ENCODE data around the gene CARD10.
"Not testable (repeated sequence)": the region's sequence is repeated elsewhere in the genome, so short reads cannot be mapped to it uniquely, and the experiment has no call there.

The CARD10 gene

DNA sequence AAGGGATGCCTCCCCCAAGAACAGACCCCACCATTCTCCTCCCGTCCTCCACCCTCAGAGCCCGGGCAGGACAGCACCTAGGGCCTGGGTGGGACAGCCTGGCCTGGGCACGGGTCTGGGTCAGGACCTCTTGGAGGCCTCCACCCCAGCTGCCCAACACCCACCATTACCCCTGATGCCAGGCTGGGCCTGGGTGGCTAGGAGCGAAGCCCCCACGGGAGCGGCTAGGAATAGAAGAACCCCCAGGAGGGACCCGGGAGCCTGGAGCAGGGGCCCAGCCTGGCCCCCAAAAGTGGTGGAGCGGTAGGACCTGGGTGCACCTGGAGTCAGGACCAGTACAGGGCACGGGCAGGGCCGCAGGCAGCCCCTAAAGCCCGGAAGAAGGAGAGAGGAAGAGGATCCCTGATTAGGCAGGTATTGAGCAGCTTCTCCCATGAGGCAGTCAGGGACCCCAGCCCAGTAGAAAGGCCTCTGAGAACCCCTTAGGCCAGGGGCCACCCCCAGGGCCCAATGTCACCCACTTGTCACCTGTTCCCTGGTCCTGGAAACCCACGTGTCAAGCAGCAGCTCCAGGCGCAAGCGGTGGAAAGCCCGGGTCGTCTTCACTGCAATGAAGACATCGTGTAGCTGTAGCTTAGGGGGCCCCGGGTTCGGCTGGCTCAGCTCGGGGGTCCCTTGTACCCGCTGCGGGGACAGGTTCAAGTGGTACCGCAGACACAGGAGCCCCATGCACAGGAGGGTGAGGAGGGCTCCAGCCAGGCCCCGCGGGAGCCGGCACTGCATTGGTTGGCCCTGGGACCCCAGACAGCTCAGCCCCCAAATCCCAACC is 33.6 kb downstream of the CARD10 start:
- DNase-seq: peak; percentile 22

DNA sequence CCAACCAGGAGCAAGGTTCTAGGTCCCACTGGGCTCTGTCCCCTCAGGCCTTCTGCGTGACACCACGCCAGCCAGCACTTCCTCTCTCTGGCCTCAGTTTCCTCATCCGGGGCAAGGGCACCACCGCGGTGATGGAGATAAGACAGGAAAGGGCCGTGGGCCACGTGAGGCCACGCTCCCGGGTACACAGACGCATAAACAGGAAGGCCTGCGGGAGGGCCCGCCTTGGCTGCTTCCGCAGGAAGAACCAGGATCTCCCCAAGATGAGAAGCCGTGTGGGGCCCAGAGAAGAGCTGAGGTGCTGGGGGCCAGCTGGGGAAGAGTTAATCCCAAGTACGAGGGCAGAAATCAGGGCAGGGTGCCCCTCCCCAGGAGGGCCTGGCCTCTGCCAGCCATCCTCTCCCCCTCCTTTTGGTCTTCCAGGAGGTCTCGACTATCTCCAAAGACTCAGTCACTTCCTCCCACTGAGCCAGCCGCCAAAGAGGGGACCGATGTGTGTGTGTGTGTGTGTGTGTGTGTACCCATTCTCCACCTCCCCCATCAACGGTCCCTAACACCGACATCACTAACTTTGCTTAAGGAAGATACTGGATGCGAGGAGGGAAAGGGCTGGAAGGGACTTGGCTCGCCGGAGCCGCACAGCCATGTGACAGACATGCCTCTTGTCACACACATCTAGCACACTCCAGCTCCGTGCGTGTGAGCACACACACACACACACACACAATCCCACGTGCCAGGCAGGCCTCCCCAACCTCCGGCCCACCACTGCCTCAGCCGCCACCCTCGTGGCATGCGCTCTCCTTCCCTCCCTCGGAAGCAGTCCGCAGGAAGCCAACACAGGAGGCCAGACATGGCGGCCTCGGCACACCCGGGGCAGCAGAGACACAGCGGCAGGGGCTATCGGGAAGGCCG is 34.5 kb downstream of the CARD10 start:
- DNase-seq: peak; percentile 83

DNA sequence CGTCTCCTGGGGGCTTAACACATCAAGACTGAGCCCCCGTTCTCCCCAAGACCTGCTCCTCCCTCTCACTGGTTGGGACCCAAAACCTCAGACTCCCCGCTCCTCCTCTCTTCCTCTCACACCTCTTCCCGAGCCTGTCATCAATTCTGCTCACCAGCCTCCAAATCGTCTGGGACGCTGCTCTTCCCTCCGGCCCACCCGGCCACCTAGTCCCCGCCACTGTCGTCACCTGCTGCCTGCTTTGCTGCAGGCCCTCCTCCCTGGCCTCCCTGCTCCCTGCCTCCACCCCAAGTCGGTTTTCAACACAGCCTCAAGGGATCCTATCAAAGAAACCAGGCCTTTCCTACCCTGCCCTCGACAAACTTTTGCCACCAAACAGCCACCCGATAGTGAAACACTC is 36.2 kb downstream of the CARD10 start:
- no peak for DNase-seq

DNA sequence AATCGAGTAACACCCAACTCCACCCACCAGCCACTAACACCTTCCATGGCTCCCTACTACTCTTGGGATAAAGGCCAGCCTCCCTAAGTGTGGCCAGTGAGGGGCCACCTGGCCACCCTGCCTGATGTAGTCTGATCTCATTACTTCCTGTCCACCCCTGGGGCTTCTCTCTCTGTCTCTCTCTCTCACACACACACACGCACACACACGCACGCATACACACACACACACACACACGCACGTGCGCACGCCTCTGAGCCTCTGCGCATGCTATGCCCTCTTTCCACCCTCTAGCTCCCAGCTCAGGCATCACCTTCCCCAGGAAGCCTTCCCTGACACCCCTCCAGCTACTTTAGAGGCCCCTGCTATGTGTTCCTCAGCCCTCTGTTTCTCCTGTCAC is 37.0 kb downstream of the CARD10 start:
- DNase-seq: peak; percentile 12

DNA sequence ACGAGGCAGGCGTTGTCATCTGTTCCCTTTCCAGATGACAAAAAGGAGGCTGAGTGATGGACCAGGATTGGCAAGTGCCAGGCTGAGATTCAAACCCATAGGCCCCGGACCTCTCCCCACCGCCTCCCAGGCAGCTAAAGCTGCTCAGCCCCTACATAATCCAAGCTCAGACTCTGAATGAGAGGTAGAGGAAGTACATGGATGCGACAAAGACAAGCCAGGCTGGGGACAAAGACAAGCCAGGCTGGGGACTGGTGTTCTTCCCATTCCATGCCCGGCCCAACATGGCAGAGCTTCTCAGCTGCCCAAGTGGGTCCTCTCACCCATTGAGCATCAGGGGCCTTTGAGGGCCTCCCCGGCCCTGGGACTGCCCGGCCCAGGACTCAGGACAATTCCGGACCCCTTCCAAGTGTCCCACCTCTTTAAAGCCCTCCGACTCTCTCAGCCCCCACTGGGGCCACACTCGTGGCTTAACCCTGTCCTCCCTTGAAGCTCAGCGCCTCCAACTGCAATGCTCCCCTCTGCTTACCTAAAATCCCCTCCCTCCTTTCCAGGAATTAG is 37.8 kb downstream of the CARD10 start:
- no peak for DNase-seq

DNA sequence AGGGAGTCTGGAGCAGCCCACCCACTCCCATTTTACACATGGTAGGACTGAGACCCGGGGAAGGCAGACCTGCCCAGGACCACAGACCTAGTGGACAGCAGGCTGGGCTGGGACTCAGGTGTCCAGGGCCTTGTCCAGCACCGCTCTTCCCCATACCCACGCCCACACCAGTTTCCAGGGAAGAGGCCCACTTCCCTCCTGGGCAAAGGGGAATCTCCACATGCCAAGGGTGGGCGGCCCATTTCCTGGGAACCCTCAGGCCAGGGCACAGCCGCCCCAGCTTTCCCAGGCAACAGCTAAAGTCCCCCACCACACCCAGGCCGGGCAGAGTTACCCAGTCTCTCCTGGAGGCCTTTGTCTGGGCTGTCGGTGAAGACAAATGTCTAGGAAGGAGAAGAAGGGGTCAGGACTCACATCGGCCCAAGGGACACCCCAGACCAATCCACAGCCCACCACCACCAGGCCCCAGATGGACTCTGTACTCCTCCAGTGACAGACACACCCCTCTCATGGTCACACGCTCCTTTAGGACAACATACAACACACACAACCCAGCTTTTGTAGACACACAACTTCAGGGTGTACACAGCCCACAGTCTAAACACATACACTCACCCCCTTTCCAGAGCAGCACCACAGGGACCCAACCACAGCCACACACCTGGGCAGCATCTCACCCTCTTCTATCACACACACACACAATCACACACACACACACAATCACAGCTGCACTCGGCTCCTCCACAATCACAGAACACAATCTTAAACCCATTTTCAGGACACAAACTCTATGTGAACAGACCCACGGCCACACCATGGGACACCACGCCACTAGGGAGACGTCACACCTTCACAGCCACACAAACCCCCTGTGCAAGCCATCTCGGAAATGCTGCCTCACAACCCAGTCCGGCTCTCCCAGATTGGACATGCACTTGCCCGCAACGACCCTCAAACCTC is 38.5 kb downstream of the CARD10 start:
- DNase-seq: no peak

DNA sequence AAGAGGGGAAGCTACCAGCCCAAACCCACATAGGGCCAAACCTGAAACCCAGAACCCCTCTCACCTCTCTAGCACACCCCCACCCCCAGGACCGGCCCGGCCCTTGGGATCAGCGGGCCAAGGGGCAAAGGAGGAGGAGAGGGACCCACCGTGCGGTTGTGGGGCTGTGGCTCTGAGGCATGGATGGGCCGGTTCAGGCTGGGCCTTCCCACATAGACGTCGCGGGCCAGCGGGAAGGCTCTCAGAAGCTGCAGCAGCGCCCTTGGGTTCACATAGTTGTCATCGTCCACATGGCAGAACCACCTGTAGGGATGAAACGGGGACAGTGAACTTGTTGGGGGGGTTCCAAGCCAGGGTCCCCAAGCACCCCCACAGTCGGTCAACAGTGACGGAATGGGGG is 40.0 kb downstream of the CARD10 start:
- DNase-seq: no peak

DNA sequence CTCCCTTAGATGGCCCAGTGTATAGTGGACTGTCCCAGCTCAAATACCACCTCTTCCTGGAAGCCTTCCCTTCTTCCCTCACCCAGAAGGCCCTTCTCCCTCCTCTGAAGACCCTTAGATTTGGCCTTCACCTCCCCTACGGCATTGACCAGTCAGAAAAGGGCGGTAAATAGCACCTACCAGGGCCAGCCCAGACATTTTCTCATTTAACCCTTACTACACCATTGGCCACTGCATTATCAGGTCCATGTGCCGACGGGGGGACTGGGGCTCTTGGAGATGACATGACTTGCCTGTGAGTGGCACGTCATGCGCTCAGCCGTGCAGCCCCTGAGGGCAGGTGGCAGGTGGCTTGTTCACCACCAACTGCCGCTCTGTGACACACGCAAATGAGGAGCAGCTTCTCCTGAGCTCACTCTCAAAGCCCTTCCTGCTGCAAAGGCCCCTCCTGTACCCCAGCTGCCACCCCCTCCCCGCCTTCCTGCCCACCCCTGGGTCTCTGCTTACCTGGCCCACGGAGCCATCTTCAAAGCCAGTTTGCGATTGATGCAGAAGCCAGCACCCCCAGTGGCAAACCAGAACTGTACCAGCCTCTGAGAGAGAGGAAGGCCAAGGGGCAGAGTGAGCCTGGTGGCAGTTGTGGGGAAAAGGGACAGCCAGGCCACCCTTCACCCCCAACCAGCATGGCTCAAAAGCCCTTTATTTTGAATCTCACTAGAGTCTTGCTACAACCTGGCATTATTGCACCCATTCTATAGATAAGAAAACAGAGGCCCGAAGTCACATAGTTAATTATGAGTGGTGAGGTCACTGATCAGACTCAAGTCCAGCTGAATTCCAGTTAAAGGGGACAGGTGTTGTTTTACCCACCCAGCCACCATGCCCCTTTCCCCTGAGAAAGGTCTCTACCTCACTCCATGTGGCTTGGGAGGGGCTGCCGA is 42.6 kb downstream of the CARD10 start:
- no peak for DNase-seq

DNA sequence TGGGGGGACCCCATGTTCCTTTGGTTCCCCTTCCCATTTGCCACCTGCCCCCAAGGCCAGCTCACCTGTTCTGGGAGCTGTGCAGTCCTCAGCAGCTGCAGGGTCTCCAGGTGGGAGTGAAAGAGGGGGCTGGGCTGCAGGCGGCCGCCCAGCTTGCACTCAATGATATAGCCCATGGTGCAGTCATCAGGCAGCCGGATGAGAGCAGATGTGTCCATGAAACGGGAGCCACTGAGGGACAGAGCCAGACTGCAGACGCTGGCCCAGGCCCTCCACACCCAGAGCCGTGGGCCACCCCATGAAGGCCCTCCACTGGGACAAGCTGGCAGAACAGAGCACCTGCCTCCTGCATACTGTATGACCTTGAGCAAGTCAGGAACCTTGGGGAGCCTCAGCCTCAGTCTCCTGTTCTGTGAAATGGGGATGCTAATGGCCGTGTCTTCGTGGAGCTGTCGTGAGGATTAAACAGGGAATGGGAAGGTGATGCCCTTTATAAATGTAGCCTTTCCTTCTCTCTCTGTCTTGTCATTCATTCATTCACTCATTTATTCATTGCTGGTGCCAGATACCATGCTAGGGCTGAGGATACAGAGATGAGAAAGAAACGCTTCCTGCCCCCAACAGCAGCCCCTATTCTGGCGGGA is 44.6 kb downstream of the CARD10 start:
- no peak for DNase-seq

DNA sequence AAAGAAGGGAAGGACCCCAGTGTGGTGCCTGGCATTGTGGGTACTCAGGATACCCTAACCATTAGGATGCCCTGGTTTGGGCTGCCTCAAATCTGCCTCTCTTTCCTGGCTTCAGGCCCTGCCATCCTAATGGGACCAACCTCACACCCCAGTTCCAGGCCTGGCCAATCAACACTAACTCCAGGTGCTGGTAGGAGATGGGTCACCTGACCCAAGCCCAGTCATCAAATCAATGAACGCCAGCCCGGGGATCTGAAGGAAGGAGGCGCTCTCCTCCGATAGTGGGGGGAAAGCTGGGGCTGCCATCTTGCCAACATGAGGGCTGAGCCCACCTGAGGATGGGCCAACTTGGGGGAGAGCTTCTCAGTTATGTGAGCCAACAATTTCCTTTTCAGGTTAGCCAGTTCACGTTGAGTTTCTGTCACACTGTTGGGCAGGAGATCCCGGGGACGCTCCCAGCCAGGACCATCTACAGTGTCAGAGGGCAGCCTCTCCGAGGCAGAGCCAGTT is 45.7 kb downstream of the CARD10 start:
- DNase-seq: no peak

DNA sequence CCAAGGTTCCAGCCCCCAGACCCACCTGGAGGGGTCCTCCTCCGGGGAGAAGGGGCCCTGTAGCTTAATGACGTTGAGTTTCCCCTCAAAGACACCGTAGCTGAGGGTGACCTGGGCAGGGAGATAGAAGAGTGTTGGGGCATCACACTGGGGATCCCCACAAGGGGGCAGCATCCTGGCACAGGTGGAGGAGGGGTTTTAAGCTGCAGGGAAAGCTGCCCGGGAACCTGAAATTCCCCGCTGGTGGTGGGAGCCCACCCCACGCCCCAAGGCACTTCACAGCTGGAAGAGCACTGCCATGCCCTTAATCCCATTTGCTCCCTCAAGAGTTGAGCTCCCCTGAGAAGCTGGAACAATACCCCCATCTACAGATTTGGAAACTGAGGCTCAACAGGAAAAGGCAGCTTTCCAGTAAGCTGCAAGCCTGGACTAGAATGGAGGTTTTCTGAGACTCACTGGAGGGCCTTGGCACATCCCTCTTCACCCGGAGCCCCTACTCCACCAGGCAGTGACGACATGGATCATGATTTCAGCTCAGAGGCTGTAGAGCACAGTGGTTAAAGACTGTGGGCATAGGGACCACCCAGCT is 46.7 kb downstream of the CARD10 start:
- peak; percentile 62 for DNase-seq

DNA sequence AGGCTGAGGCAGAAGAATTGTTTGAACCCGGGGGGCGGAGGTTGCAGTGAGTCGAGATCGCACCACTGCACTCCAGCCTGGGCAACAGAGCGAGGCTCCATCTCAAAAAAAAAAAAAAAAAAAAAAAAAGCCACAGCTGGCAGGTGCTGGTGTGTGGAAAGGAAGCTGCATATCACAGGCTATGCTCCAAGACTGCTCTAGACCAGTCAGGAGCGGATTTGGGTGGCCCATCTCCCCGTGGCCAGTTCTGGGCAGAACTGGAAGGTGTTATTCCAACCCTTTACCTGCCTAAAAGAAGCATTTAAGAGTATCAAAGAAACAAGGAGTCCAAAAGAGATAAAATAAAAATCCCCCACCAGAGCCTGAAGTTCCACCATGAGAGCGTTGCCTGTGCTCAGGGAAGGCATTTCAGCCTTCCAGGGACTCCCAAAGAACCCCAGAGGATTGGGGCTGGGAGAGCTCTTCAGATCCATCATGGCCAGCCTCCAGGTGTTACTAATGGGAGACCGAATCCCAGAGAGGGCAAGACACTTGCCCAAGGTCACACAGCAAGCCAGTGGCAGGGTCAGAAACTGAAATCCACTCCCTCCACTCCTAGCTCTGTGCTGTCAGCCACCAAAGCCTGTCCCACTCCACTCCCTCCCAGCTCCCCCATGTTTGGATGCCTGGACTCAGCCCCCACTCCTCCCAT is 47.3 kb downstream of the CARD10 start:
- DNase-seq: no peak

DNA sequence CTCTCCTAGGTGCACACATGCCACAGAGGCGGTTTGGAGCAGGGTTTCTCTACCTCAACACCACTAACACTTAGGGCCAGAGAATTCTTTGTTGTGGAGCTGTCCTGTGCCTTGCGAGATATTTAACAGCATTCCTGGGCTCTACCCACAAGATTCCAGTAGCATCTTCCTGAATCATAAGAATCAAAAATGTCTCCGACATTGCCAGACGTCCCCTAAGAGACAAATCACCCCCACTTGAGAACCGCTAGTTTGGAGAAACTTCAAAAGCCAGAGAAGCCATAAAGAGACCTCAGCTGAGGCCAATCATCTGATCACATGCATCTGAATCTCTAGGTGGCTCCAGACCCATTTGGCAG is 49.1 kb downstream of the CARD10 start:
- DNase-seq: no peak

DNA sequence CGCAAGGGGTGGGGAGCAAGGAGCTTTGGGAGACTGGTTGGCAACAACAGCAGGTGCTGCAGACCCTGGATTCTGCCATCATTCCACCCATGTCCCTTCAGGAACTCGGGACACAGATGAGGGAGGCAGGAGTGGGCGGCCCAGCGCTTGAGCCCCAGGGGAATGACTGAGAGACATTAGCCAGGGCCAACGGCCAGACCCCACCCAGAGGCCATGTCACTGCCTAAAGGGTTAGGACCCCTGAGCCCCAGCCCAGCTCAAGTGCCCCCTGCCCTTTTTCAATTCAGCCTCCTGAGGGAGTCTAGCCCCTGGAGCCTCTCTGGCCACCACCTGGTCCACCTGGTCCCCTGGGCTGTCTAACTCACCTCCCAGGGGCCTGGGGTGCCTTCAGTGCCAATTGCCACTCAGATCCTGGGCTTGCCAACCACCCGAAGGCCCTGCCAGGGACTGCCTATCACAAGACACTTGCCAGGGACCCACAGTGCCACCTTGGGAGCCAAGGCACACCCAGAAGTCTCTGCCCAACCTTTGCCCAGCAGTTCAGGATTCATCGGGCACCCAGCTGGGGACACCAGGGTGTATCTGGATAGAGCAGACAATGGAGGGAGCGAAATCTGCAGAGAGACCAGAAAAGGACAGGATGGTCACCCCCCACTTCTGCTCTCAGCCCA is 49.7 kb downstream of the CARD10 start:
- no peak for DNase-seq

DNA sequence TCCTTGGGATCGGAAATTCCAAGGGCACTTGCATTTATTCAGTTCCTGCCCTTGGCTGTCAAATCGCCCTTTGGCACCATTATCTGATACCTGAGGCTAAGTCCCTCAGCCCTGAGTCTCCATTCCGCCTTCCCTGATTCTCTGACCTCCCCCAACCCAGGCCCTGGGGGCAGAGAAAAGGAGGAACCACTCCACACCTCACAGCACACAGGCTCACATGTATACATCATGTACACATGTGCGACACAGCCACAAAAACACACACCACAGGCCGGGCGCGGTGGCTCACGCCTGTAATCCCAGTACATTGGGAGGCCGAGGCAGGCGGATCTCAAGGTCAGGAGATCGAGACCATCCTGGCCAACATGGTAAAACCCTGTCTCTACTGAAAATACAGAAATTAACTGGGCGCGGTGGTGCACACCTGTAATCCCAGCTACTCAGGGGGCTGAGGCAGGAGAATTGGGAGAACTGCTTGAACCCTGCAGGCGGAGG is 51.0 kb downstream of the CARD10 start:
- DNase-seq: not testable (repeated sequence)

DNA sequence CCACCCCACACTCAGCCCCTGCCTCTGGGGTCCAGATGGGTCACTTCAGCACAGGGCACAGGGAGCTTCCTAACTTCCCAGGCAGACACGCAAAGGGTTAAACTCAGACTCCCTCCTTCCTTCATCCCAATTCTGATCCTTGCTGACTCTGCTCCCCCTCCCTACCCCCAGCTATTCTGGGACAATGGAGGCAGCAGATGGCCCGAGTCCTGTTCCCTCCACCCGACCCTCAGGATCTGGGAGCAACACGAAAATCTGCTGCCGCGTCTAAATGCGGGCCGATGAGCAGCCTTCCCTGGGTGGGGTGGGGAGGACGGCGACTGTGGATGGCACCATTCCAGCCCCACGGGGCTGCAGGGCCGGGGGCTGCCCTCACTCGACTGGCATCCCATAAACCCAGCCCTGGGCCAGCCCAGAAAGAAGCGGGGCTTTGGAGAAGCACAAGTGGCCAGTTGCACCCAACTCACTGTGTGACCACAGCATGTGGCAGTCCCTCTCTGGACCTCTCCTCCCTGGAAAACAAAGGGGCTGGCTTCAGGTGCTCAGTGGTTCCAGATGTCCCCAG is 51.7 kb downstream of the CARD10 start:
- no peak for DNase-seq

DNA sequence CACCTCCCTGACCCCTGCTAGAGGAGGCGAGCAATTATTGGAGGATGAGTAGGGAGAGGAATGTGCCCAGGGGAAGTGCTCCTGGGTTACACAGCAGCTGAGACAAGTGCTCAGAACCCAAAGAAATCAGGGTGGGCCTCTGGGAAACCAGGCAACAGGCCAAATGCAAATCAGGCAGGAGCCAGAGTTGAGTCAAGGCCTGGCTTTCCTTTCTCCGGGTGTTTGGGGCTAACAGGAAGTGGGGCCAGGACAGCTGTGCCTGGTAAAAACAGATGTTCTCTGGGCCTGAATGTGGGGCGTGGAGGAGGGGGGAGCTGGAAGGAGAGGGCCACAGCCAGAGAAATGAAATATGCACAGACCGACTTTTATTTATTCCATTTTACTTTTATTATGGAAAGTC is 55.0 kb downstream of the CARD10 start:
- DNase-seq: no peak

DNA sequence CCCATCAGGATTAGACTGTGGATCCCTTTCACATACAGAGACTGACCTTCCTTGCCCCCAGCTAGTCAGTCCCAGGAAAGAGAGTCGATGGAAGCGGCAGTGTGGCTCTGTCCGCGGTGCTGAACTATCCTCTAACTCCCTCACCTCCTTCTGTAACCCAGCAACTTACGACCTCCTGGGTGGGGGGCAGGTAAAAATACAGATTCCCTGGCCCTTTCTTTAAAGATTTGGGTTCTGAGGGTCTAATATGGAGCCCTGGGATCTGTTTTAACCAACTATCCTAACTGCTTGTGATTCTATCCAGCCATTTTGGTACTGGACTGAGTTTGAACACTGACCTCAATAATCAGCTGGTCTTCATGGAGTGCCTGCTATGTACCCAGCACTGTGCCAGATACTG is 56.2 kb downstream of the CARD10 start:
- no peak for DNase-seq
